HEK293T (cell line): ENCODE results near the gene PECR.

ENCODE experiments used
- CTCF ChIA-PET: fragments of 350-600 bp; formaldehyde crosslinking; extraction: SDS; loops from one replicate; lab custom pipeline; 2021; ENCODE audit warnings: antibody characterized with exemption, inconsistent platforms; lab: Yijun Ruan, JAX
- POLR2A ChIA-PET: fragments of 350-600 bp; formaldehyde crosslinking; extraction: SDS; loops from one replicate; lab custom pipeline; 2020; ENCODE audit warnings: antibody characterized with exemption, inconsistent platforms; lab: Yijun Ruan, JAX
- DNase-seq: peaks from one replicate; pipeline ENCODE4 v3.0.0; 2012; ENCODE audit warnings: mixed read lengths; ENCODE audit errors: extremely low spot score
- ARNT ChIP-seq: fragments of 450-650 bp; IDR thresholded peaks from 2 replicates; pipeline ENCODE4 v1.6.1; 2017; ENCODE audit warnings: mild to moderate bottlenecking
- BHLHE40 ChIP-seq: fragments of 450-650 bp; IDR thresholded peaks from 2 replicates; pipeline ENCODE4 v1.6.1; 2016; ENCODE audit warnings: mild to moderate bottlenecking, moderate library complexity, borderline replicate concordance
- CTBP1 ChIP-seq: fragments of 450-650 bp; IDR thresholded peaks from 2 replicates; pipeline ENCODE4 v1.6.1; 2016; ENCODE audit warnings: borderline replicate concordance
- ELF4 ChIP-seq: fragments of 450-650 bp; IDR thresholded peaks from 2 replicates; pipeline ENCODE4 v1.6.1; 2017; ENCODE audit warnings: antibody characterized with exemption
- FOXA1 ChIP-seq: fragments of 450-650 bp; IDR thresholded peaks from 2 replicates; pipeline ENCODE4 v1.6.1; 2016; ENCODE audit warnings: mild to moderate bottlenecking
- FOXK2 ChIP-seq: fragments of 450-650 bp; IDR thresholded peaks from 2 replicates; pipeline ENCODE4 v1.6.1; 2016; ENCODE audit warnings: mild to moderate bottlenecking
- FOXM1 ChIP-seq: fragments of 450-650 bp; IDR thresholded peaks from 2 replicates; pipeline ENCODE4 v1.6.1; 2017; ENCODE audit warnings: mild to moderate bottlenecking, borderline replicate concordance
- HDGF ChIP-seq: fragments of 450-650 bp; IDR thresholded peaks from 2 replicates; pipeline ENCODE4 v1.6.1; 2017; ENCODE audit warnings: antibody characterized with exemption, borderline replicate concordance
- L3MBTL2 ChIP-seq: fragments of 450-650 bp; conservative IDR thresholded peaks from 2 replicates; pipeline ENCODE4 v1.6.1; 2016; ENCODE audit warnings: mild to moderate bottlenecking
- LEF1 ChIP-seq: fragments of 450-650 bp; IDR thresholded peaks from 2 replicates; pipeline ENCODE4 v1.6.1; 2017; ENCODE audit warnings: mild to moderate bottlenecking, borderline replicate concordance
- NFRKB ChIP-seq: fragments of 450-650 bp; IDR thresholded peaks from 2 replicates; pipeline ENCODE4 v1.6.1; 2016; ENCODE audit warnings: mild to moderate bottlenecking, moderate library complexity
- SP1 ChIP-seq: fragments of 450-650 bp; IDR thresholded peaks from 2 replicates; pipeline ENCODE4 v1.6.1; 2017
- SUZ12 ChIP-seq: fragments of 450-650 bp; IDR thresholded peaks from 2 replicates; pipeline ENCODE4 v1.6.1; 2016; ENCODE audit warnings: mild to moderate bottlenecking
- TARDBP ChIP-seq: fragments of 450-650 bp; IDR thresholded peaks from 2 replicates; pipeline ENCODE4 v1.6.1; 2016
- ZNF384 ChIP-seq: fragments of 450-650 bp; IDR thresholded peaks from 2 replicates; pipeline ENCODE4 v1.6.1; 2016
- TF ChIP-seq, protein P1 (sequence below): fragments of 450-650 bp; IDR thresholded peaks from 2 replicates; pipeline ENCODE4 v1.6.1; 2016

PECR gene

GRCh38 chr2:216069028-216069427, 12.6 kb downstream of the PECR start:
- DNase-seq, result no peak
- TF ChIP-seq ELF4, result no peak
- no peak for TF ChIP-seq TARDBP
- TF ChIP-seq FOXM1, result no peak
- TF ChIP-seq FOXK2, result no peak
- no peak for TF ChIP-seq BHLHE40
- no peak for TF ChIP-seq ARNT
- TF ChIP-seq HDGF, result no peak
- TF ChIP-seq SUZ12, result no peak
- TF ChIP-seq L3MBTL2, result no peak
- TF ChIP-seq LEF1, result no peak
- TF ChIP-seq, protein P1, sequence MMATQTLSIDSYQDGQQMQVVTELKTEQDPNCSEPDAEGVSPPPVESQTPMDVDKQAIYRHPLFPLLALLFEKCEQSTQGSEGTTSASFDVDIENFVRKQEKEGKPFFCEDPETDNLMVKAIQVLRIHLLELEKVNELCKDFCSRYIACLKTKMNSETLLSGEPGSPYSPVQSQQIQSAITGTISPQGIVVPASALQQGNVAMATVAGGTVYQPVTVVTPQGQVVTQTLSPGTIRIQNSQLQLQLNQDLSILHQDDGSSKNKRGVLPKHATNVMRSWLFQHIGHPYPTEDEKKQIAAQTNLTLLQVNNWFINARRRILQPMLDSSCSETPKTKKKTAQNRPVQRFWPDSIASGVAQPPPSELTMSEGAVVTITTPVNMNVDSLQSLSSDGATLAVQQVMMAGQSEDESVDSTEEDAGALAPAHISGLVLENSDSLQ, result no peak
- no peak for TF ChIP-seq SP1
- TF ChIP-seq ZNF384, result no peak
- TF ChIP-seq FOXA1, result no peak
- no peak for TF ChIP-seq NFRKB
- no peak for TF ChIP-seq CTBP1
- CTCF ChIA-PET, result interaction anchor here (1.4 kb wide), 1 partner anchor 41 kb away, joined by 4 read pairs; no protein-coding TSS in a partner anchor
- POLR2A ChIA-PET, result no interaction called here

- DNase-seq, result no peak
- ChIA-PET CTCF (no interaction called here), POLR2A (no interaction called here)
- TF ChIP-seq TARDBP, result no peak
- no peak for TF ChIP-seq HDGF
- TF ChIP-seq FOXK2, result no peak
- TF ChIP-seq, protein P1, result no peak
- TF ChIP-seq CTBP1, result no peak
- no peak for TF ChIP-seq ARNT
- TF ChIP-seq L3MBTL2, result no peak
- TF ChIP-seq ZNF384, result no peak
- no peak for TF ChIP-seq BHLHE40
- no peak for TF ChIP-seq SP1
- no peak for TF ChIP-seq ELF4
- no peak for TF ChIP-seq FOXM1
- no peak for TF ChIP-seq SUZ12
- no peak for TF ChIP-seq NFRKB
- TF ChIP-seq LEF1, result no peak
- TF ChIP-seq FOXA1, result no peak
Observed at GRCh38 chr2:216066230-216066629, 15.4 kb downstream of the PECR start.

DNA sequence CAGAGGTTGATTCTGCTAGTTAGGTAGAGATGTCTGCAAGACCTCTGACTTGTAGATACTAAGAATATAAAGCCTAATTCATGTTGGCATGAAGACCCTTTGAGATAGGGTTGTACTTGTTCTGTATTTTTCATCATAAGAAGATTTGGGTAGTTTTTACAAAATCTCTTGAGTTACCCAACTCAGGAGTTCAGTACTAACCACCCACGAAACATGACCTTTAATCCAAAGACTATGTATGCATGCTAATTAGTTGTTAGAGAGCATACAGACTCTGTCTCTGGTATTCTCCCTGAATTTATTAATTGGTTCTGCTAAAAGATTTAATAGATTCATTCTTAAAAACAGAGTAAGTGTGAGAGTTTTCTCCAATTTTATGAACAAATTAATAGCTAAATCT, 16.9 kb downstream of the PECR start:
- no peak for DNase-seq
- ChIA-PET CTCF (no interaction called here), POLR2A (no interaction called here)
- no peak for TF ChIP-seq FOXK2
- TF ChIP-seq, protein P1, result no peak
- no peak for TF ChIP-seq SP1
- no peak for TF ChIP-seq SUZ12
- TF ChIP-seq HDGF, result no peak
- TF ChIP-seq L3MBTL2, result no peak
- no peak for TF ChIP-seq FOXA1
- no peak for TF ChIP-seq ZNF384
- no peak for TF ChIP-seq ARNT
- TF ChIP-seq ELF4, result no peak
- no peak for TF ChIP-seq LEF1
- no peak for TF ChIP-seq BHLHE40
- TF ChIP-seq FOXM1, result no peak

GRCh38 chr2:216064014-216064630, 17.5 kb downstream of the PECR start:
- POLR2A ChIA-PET, result no interaction called here

More at GRCh38 chr2:216064014-216064630, 17.5 kb downstream of the PECR start:
- no peak for DNase-seq
- CTCF ChIA-PET, result no interaction called here
- TF ChIP-seq ELF4 (no peak), NFRKB (no peak), BHLHE40 (no peak), SP1 (no peak), FOXA1 (no peak), SUZ12 (no peak), LEF1 (no peak), L3MBTL2 (no peak), FOXK2 (no peak), ARNT (no peak), CTBP1 (no peak), HDGF (no peak), ZNF384 (no peak), FOXM1 (no peak), TARDBP (no peak)
- TF ChIP-seq, protein P1, result no peak
